Loucy (cell line): Measurements from ENCODE around the gene ESCO1.

Source experiments
- CTCF ChIP-seq: fragments of 200-600 bp; sonication (generic); conservative IDR thresholded peaks from 2 replicates; pipeline ENCODE4 v1.5.1; 2014; ENCODE audit warnings: mild to moderate bottlenecking, antibody characterized with exemption, low read length
- EZH2phosphoT487 ChIP-seq: fragments of 200-600 bp; IDR thresholded peaks from 2 replicates; pipeline ENCODE4 v1.6.1; 2018; ENCODE audit warnings: antibody characterized with exemption, mild to moderate bottlenecking, moderate library complexity, borderline replicate concordance

GRCh38 chr18:21486905-21487437 is 113.5 kb downstream of the ESCO1 start:
- TF ChIP-seq EZH2phosphoT487: no peak
- no peak for TF ChIP-seq CTCF
